GM12891 (cell line): Measurements from ENCODE around the gene CELA2B.
"Not testable (repeated sequence)": the region's sequence is repeated elsewhere in the genome, so short reads cannot be mapped to it uniquely, and the experiment has no call there.

Experiments used
- DNase-seq: peaks from one replicate; pipeline ENCODE4 v3.0.0; 2011; ENCODE audit warnings: low spot score; ENCODE audit not compliant: insufficient read length
- FAIRE-seq: peaks from 2 replicates; lab custom pipeline; 2011; peaks lifted over from hg19 to GRCh38; lab: Jason Lieb, UNC
- PAX5 ChIP-seq: IDR thresholded peaks from 2 replicates; pipeline ENCODE4 v1.6.1; 2011; ENCODE audit warnings: low read length, moderate library complexity, mild to moderate bottlenecking; ENCODE audit not compliant: insufficient read depth, severe bottlenecking
- POLR2A ChIP-seq: IDR thresholded peaks from 2 replicates; pipeline ENCODE4 v1.6.1; 2011; ENCODE audit warnings: low read depth, low read length, control low read depth
- POLR2AphosphoS5 ChIP-seq: IDR thresholded peaks from 2 replicates; pipeline ENCODE4 v1.6.1; 2011; ENCODE audit warnings: low read depth, low read length, control low read depth
- POU2F2 ChIP-seq: IDR thresholded peaks from 2 replicates; pipeline ENCODE4 v1.6.1; 2011; ENCODE audit warnings: low read depth, mild to moderate bottlenecking, control low read depth, low read length, moderate library complexity
- SPI1 ChIP-seq: IDR thresholded peaks from 2 replicates; pipeline ENCODE4 v1.6.1; 2011; ENCODE audit warnings: low read depth, low read length, control low read depth
- TAF1 ChIP-seq: IDR thresholded peaks from 2 replicates; pipeline ENCODE4 v1.6.1; 2011; ENCODE audit warnings: low read depth, low read length, control low read depth

CELA2B gene

DNA sequence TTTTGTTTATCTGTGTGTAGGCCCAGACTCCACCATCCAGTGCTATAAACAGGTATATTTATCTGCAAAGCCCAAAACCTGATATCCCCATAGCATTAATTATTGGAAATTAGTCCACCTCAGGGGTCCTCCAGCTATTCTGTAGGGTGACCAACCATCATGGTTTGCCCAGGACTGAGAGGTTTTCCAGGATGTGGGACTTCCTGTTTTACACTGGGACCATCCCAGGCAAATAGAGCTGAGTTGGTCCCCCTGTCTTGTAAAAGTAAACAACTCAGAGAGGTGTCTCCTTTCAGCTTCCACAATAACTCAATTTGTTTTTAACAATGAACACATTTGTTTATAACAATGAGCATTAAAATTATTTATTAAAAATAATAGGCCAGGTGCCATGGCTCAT is 7.8 kb upstream of the CELA2B start:
- DNase-seq (no peak), FAIRE-seq (no peak)
- TF ChIP-seq POU2F2 (no peak), SPI1 (0 out of 2 replicates have a peak, but pooled peaks have one; percentile 4)

DNA sequence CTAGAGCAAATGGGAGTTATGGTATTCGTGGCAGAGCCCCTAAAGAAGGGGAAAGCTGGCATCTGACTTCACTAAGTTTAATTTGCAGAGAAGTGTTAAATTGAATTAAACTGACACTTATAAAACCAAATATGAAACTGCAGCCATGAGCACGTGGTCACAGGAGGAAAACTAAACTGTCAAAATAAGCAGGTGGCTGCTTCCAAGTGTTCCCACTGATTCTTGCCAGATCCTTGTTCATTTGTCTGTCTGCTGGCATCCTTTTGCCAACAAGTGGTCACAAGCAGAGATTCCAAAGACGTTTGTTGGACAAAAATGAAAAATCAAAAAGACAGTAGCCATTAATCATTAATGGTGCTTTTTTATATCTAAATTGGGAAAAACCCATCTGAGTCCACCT is 6.5 kb upstream of the CELA2B start:
- no peak for FAIRE-seq
- DNase-seq, result no peak
- TF ChIP-seq TAF1 (no peak), PAX5 (no peak), POLR2AphosphoS5 (no peak), POU2F2 (no peak), SPI1 (no peak), POLR2A (no peak)

DNA sequence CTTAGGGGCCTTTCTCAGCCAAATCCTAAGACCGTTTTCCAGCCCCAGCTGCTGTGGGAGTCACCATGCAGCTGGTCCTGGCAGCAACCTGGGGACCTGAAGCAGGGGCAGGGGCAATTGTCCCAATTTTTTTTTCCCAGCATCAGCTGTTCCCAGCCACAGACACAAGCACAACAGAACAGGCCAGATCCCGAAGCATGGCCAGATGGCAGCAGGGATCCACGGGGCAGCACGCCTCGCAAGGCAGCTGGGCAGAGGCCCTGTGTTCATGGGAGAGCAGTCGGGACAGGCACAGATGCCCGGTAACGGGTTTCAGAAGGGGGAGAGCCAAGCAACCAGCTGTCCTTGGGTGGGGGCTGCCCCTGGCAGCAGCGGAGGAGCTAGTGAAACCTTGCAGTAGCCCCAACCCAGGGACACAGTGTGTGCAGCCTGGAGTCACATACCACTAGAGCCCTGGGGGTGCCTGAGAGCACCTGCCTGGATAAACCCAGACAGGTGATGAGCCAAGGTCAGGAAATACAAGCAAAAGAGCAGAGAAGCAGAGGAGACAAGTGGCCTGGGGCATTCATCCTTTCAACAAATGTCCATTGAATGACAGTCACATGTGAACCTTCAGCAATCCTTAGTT is 6.0 kb upstream of the CELA2B start:
- DNase-seq, FAIRE-seq: not testable (repeated sequence)

DNA sequence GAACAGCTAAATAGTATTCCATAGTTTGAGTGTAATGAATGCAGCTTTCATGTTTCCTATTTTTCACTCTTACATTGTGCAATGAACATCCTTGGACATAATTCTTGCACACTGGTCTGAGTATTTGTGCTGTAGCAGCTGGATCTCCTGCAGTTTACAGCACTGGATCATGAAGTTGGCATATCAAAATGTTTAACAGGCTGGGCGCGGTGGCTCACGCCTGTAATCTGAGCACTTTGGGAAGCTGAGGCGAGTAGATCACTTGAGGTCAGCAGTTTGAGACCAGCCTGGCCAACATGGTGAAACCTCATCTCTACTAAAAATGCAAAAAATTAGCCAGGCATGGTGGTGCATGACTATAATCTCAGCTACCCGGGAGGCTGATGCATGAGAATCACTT is 4.8 kb upstream of the CELA2B start:
- not testable (repeated sequence) for DNase-seq, FAIRE-seq

- DNase-seq, FAIRE-seq: not testable (repeated sequence)
These were observed 4.2 kb upstream of the CELA2B start for GRCh38 chr1:15471723-15472122.

- no peak for FAIRE-seq
- TF ChIP-seq SPI1 (no peak), PAX5 (no peak), POU2F2 (no peak), POLR2AphosphoS5 (no peak), TAF1 (no peak), POLR2A (no peak)
- DNase-seq, result no peak
These were observed 3.3 kb upstream of the CELA2B start for GRCh38 chr1:15472587-15472986.

GRCh38 chr1:15476927-15477326 is 1.0 kb downstream of the CELA2B start:
- no peak for FAIRE-seq
- DNase-seq, result no peak
- TF ChIP-seq POU2F2, result no peak
- TF ChIP-seq POLR2AphosphoS5, result no peak
- TF ChIP-seq TAF1, result no peak
- no peak for TF ChIP-seq POLR2A
- no peak for TF ChIP-seq PAX5
- TF ChIP-seq SPI1, result no peak

DNA sequence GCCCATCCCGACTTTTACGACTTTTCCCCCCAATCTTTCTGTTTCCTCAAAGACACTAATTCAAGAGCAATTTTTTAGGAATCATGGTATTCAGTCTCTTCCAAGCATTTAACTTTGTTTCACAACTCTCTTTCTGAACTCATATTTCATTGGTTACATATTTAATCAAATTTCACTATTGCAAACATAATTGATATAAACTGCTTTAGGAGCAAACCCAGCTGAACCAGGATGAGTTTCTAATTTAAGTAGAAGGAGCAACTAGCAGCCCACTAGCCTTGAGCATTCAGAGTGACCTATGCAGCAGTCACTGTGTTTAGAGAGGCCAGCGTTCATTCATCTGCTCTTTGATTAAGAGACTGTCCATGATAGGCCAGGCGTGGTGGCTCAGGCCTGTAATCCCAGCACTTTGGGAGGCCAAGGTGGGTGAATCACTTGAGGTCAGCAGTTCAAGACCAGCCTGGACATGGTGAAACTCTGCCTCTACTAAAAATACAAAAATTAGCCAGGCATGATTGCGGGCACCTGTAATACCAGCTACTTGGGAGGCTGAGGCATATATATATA is 1.8 kb downstream of the CELA2B start:
- DNase-seq (no peak), FAIRE-seq (no peak)
- TF ChIP-seq TAF1 (no peak), POLR2AphosphoS5 (no peak), POLR2A (no peak), SPI1 (no peak), POU2F2 (no peak), PAX5 (no peak)

GRCh38 chr1:15479654-15480347 is 3.9 kb downstream of the CELA2B start:
- DNase-seq, result no peak
- TF ChIP-seq TAF1, result no peak
- FAIRE-seq, result no peak

DNA sequence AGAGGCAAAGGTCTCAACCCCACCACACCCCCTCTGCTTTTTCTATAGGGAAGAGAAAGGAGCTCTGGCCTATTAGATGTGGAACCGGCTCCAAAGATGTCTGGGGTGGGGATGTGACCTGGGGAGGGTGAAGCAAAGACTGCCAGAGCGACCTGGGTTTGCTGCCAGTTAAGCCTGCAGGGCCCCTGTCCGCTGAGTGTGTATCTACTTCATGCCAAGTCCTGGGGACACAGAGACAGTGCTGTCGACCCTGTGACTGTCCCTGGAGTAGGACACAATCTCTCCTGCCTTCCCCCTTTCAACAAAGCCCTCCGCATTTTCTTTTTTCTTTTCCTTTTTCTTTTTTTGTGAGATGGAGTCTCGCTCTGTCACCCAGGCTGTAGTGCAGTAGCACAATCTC is 6.6 kb downstream of the CELA2B start:
- not testable (repeated sequence) for FAIRE-seq, DNase-seq

GRCh38 chr1:15482983-15483543 is 7.2 kb downstream of the CELA2B start:
- not testable (repeated sequence) for FAIRE-seq, DNase-seq
